Measurements from ENCODE around the gene DIAPH2.
"Not testable (repeated sequence)": the region's sequence is repeated elsewhere in the genome, so short reads cannot be mapped to it uniquely, and the experiment has no call there.

DNA sequence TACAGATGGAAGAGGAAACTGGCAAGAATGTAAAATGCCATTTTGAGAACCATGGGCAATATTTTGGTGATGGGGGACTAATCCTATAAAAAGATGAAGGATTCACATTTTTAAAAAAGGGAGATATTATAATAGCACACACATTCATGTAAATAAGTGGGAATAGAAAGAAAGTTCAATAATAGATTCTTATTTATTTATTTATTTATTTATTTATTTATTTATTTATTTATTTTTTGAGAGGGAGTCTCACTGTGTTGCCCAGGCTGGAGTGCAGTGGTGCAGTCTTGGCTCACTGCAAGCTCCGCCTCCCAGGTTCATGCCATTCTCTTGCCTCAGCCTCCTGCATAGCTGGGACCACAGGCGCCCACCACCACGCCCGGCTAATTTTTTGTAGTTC is 174.8 kb downstream of the DIAPH2 start:
- TF ChIP-seq ZNF114 (tag by site-specific recombination; IDR thresholded peaks at IDR 0.05); ZNF211 (tag by site-specific recombination; IDR thresholded peaks at IDR 0.05; ENCODE audit: low read depth); ZNF174 (tag by site-specific recombination; IDR thresholded peaks at IDR 0.05): not testable (repeated sequence)

Measured in HEK293 (cell line).